HepG2 (cell line): ENCODE measurements around the gene MTF1. TPM values are rescaled to one million over a fixed set of nuclear protein-coding genes. Genes with fewer than 3 reads are reported as not detected.

Source experiments
- CAMTA2 ChIP-seq: sonication (generic); formaldehyde crosslinking; IDR thresholded peaks from 2 replicates; pipeline ENCODE4 v1.4.0; 2020; ENCODE audit warnings: mild to moderate bottlenecking, missing genetic modification reagents, borderline replicate concordance
- MED1 ChIP-seq: sonication (generic); formaldehyde crosslinking; IDR thresholded peaks from 2 replicates; pipeline ENCODE4 v1.4.0; 2020; ENCODE audit warnings: missing genetic modification reagents
- RBFOX2 ChIP-seq: fragments of 200-400 bp; formaldehyde crosslinking; IDR thresholded peaks from 2 replicates; pipeline ENCODE4 v1.6.1; 2017; ENCODE audit warnings: low read depth, mild to moderate bottlenecking, low read length
- SYNCRIP ChIP-seq: fragments of 200-400 bp; formaldehyde crosslinking; IDR thresholded peaks from 2 replicates; pipeline ENCODE4 v1.6.1; 2018; ENCODE audit warnings: mild to moderate bottlenecking, low read depth, low read length; ENCODE audit not compliant: insufficient read depth
- ZFP41 ChIP-seq: sonication (generic); formaldehyde crosslinking; IDR thresholded peaks from 2 replicates; pipeline ENCODE4 v1.4.0; 2020; ENCODE audit warnings: mild to moderate bottlenecking, missing genetic modification reagents, borderline replicate concordance
- ZNF121 ChIP-seq: sonication (generic); formaldehyde crosslinking; IDR thresholded peaks from 2 replicates; pipeline ENCODE4 v1.5.0; 2020; ENCODE audit warnings: mild to moderate bottlenecking, missing genetic modification reagents
- ZNF17 ChIP-seq: sonication (generic); formaldehyde crosslinking; IDR thresholded peaks from 2 replicates; pipeline ENCODE4 v1.5.0; 2020; ENCODE audit warnings: mild to moderate bottlenecking, missing genetic modification reagents
- ZNF225 ChIP-seq: sonication (generic); formaldehyde crosslinking; IDR thresholded peaks from 2 replicates; pipeline ENCODE4 v1.4.0; 2020; ENCODE audit warnings: mild to moderate bottlenecking, missing genetic modification reagents
- ZNF280D ChIP-seq: sonication (generic); formaldehyde crosslinking; IDR thresholded peaks from 2 replicates; pipeline ENCODE4 v1.5.1; 2020; ENCODE audit warnings: mild to moderate bottlenecking, missing genetic modification reagents
- ZNF530 ChIP-seq: sonication (generic); formaldehyde crosslinking; IDR thresholded peaks from 2 replicates; pipeline ENCODE4 v1.5.0; 2020; ENCODE audit warnings: low read depth, mild to moderate bottlenecking, missing genetic modification reagents
- ZNF7 ChIP-seq: IDR thresholded peaks from 2 replicates; pipeline ENCODE4 v1.6.1; 2016; ENCODE audit warnings: missing biosample characterization, missing genetic modification reagents
- ZNF746 ChIP-seq: sonication (generic); formaldehyde crosslinking; IDR thresholded peaks from 2 replicates; pipeline ENCODE4 v1.8.0; 2022; ENCODE audit warnings: mild to moderate bottlenecking, missing genetic modification reagents
- ZNF839 ChIP-seq: sonication (generic); formaldehyde crosslinking; IDR thresholded peaks from 2 replicates; pipeline ENCODE4 v1.4.0; 2020; ENCODE audit warnings: missing genetic modification reagents, mild to moderate bottlenecking, borderline replicate concordance
- ZSCAN5A ChIP-seq: sonication (generic); formaldehyde crosslinking; IDR thresholded peaks from 2 replicates; pipeline ENCODE4 v1.8.0; 2022; ENCODE audit warnings: mild to moderate bottlenecking, missing genetic modification reagents, borderline replicate concordance
- polyA plus RNA-seq, 8 experiments: library from polyadenylated mRNA; depleted of rRNA in 3 of 8; stranded (reverse) in 7 of 8; unstranded in 1 of 8; fragments of >200 nt; fragmentation: Illumina TruSeq in 4 of 8; extraction: Trizol in 4 of 8; gene quantifications; 2 replicates each; pipeline versions ENCODE4 v1.2.1 to v1.2.3, GENCODE V29; 2011 to 2016; ENCODE audit warnings: low read depth in 4 of 8, missing spikeins in 1 of 8, mixed read lengths in 1 of 8; ENCODE audit not compliant: insufficient read depth in 1 of 8
- total RNA-seq, 5 experiments: library from RNA; depleted of rRNA; stranded (reverse); fragments of >200 nt; fragmentation: Illumina TruSeq; extraction: Trizol; gene quantifications; 2 replicates each; pipeline ENCODE4 v1.2.3, GENCODE V29; 2016; ENCODE audit warnings: low read depth in 1 of 5
- TF ChIP-seq, protein P1 (sequence below): sonication (generic); formaldehyde crosslinking; IDR thresholded peaks from 2 replicates; pipeline ENCODE4 v1.5.0; 2020; ENCODE audit warnings: mild to moderate bottlenecking, missing genetic modification reagents
- TF ChIP-seq, protein P2 (sequence below), 2 experiments: sonication (generic) in 1 of 2; formaldehyde crosslinking in 1 of 2; IDR thresholded peaks; 2 replicates each; pipeline versions ENCODE4 v1.6.1 to v1.9.0; 2014 to 2022; ENCODE audit warnings: antibody characterized with exemption in 1 of 2, borderline replicate concordance in 1 of 2, inconsistent platforms in 1 of 2, low read depth in 1 of 2, missing genetic modification reagents in 1 of 2

MTF1 gene
- total and polyA plus RNA-seq, 2 of the 13 experiments (the other 11 are each of a cell fraction or from before 2014, with no cell fraction given): 2.4 to 3.3 TPM

DNA sequence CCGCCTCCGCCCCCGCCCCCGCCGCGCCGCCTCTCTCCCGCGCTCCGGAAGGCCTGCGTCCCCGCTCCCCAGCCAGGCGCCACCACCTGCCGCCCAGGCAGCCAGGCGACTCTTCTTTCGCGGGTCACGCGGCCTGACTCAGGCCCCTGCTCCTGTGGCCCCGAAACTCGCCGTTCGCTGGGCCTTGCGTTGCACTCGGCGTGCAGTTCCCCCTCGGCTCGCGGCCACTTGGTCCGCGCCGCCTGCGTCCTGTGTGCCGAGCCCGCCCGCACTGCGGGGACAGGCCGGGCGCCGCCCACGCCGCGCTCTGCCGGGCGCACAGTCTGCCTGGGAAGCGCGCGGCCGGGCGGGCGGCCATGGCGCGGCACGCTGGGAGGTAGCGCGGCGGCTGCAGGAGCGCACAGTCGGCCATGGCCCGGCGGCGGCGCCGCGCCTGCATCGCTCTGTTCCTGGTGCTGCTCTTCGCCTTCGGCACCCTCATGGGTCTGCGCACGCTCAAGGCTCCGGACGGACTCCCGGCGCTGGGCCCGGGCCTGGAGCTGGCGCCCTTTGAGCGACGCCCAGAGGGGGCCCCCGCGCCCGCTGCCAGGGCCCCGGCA is 65.5 kb downstream of the MTF1 start, which contains the start of gene MANEAL (continued):
- no peak for TF ChIP-seq ZNF280D
- no peak for TF ChIP-seq CAMTA2 (CRISPR knock-in tag)
- no peak for TF ChIP-seq ZNF17 (CRISPR knock-in tag)
- no peak for TF ChIP-seq ZNF839 (CRISPR knock-in tag)
- 0 out of 2 replicates have a peak, but pooled peaks have one; percentile 33 for TF ChIP-seq ZNF746 (CRISPR knock-in tag)
- no peak for TF ChIP-seq ZNF225 (CRISPR knock-in tag)
- no peak for TF ChIP-seq ZFP41 (CRISPR knock-in tag)
- TF ChIP-seq ZNF121 (CRISPR knock-in tag): peak; percentile 25; the same call in 1 of the 2 replicates
- TF ChIP-seq, protein P1, sequence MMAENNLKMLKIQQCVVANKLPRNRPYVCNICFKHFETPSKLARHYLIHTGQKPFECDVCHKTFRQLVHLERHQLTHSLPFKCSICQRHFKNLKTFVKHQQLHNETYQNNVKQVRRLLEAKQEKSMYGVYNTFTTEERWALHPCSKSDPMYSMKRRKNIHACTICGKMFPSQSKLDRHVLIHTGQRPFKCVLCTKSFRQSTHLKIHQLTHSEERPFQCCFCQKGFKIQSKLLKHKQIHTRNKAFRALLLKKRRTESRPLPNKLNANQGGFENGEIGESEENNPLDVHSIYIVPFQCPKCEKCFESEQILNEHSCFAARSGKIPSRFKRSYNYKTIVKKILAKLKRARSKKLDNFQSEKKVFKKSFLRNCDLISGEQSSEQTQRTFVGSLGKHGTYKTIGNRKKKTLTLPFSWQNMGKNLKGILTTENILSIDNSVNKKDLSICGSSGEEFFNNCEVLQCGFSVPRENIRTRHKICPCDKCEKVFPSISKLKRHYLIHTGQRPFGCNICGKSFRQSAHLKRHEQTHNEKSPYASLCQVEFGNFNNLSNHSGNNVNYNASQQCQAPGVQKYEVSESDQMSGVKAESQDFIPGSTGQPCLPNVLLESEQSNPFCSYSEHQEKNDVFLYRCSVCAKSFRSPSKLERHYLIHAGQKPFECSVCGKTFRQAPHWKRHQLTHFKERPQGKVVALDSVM (CRISPR knock-in tag): no peak
- no peak for TF ChIP-seq MED1
- TF ChIP-seq ZSCAN5A (CRISPR knock-in tag): no peak
- no peak for TF ChIP-seq ZNF530
- TF ChIP-seq ZNF7 (CRISPR knock-in tag): no peak
- TF ChIP-seq, protein P2, sequence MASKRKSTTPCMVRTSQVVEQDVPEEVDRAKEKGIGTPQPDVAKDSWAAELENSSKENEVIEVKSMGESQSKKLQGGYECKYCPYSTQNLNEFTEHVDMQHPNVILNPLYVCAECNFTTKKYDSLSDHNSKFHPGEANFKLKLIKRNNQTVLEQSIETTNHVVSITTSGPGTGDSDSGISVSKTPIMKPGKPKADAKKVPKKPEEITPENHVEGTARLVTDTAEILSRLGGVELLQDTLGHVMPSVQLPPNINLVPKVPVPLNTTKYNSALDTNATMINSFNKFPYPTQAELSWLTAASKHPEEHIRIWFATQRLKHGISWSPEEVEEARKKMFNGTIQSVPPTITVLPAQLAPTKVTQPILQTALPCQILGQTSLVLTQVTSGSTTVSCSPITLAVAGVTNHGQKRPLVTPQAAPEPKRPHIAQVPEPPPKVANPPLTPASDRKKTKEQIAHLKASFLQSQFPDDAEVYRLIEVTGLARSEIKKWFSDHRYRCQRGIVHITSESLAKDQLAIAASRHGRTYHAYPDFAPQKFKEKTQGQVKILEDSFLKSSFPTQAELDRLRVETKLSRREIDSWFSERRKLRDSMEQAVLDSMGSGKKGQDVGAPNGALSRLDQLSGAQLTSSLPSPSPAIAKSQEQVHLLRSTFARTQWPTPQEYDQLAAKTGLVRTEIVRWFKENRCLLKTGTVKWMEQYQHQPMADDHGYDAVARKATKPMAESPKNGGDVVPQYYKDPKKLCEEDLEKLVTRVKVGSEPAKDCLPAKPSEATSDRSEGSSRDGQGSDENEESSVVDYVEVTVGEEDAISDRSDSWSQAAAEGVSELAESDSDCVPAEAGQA (IDR thresholded peaks at IDR 0.05; ENCODE audit: low read depth): no peak
- TF ChIP-seq, protein P2 (CRISPR knock-in tag; IDR thresholded peaks at IDR 0.05; ENCODE audit: borderline replicate concordance): peak; percentile 76; the same call in 1 of the 2 replicates
- TF ChIP-seq SYNCRIP: no peak
- TF ChIP-seq RBFOX2: peak; percentile 69
